Transverse colon (tissue), 4 donors: ENCODE results near the gene GALNT11. TPM values are rescaled to one million over a fixed set of nuclear protein-coding genes. Genes with fewer than 3 reads are reported as not detected.
"Not testable (repeated sequence)": the region's sequence is repeated elsewhere in the genome, so short reads cannot be mapped to it uniquely, and the experiment has no call there.

Experiments used
- DNase-seq: peaks from one replicate; pipeline ENCODE4 v3.0.0-alpha.2; 2019
- H3K27ac ChIP-seq, 4 donors: fragments of 200-600 bp; sonication (generic); 2 replicates each; pipeline ENCODE4 v1.5.1; 2016 to 2018; ENCODE audit warnings: inconsistent platforms in 4 of 4
- H3K27me3 ChIP-seq: fragments of 200-600 bp; sonication (generic); 2 replicates; pipeline ENCODE4 v1.5.1; 2017; ENCODE audit warnings: inconsistent platforms
- H3K36me3 ChIP-seq, 4 donors: fragments of 200-600 bp; sonication (generic); 2 replicates each; pipeline ENCODE4 v1.5.1; 2017 to 2019; ENCODE audit warnings: inconsistent platforms in 4 of 4
- H3K4me1 ChIP-seq, 4 donors: fragments of 200-600 bp; sonication (generic); 2 replicates each; pipeline ENCODE4 v1.5.1; 2017 to 2020; ENCODE audit warnings: inconsistent platforms in 4 of 4
- H3K4me3 ChIP-seq, 4 donors: fragments of 200-600 bp; sonication (generic); 1 replicate in 1 of 4; 2 replicates in 3 of 4; pipeline versions ENCODE4 v1.5.1 to v1.6.1; 2017 to 2019; ENCODE audit warnings: inconsistent platforms in 4 of 4
- H3K9me3 ChIP-seq, 2 donors: fragments of 200-600 bp; sonication (generic); 2 replicates each; pipeline ENCODE4 v1.5.1; 2017 to 2019; ENCODE audit warnings: inconsistent platforms in 2 of 2
- EP300 ChIP-seq: sonication (generic); formaldehyde crosslinking; IDR thresholded peaks from one replicate; pipeline ENCODE4 v1.6.1; 2017; ENCODE audit warnings: antibody characterized with exemption, low read depth
- POLR2A ChIP-seq: fragments of 450-650 bp; IDR thresholded peaks from one replicate; pipeline ENCODE4 v1.6.1; 2016; ENCODE audit warnings: antibody characterized with exemption, mild to moderate bottlenecking, moderate library complexity
- POLR2AphosphoS5 ChIP-seq, 3 donors: sonication (generic); formaldehyde crosslinking; IDR thresholded peaks; one replicate each; pipeline ENCODE4 v1.6.1; 2016; ENCODE audit warnings: antibody characterized with exemption in 3 of 3
- WGBS, 2 donors: methylation state at CpG; one replicate each; pipeline ENCODE4 v1.1.5; 2018; ENCODE audit warnings: low coverage in 1 of 2; 5-methylcytosine and 5-hydroxymethylcytosine counted together
- in situ Hi-C, 4 donors: fragments of 200-750 bp; cut with MboI; loops; one replicate each; pipeline versions ENCODE4 v1.15.0 to v1.15.1; 2017; ENCODE audit warnings: low sequenced_read_pairs in 3 of 4, low pct_ligation_motif_present in 1 of 4, low pct_unique_long_range_greater_than_20kb in 1 of 4
- intact Hi-C: fragments of 100-400 bp; cut with DNase I; formaldehyde crosslinking; loops from one replicate; pipeline ENCODE4 v1.15.1; 2023; ENCODE audit warnings: low total_unique reads
- total RNA-seq, 4 donors: library from RNA; depleted of rRNA; stranded (reverse); fragments of >200 nt; gene quantifications; one replicate each; pipeline ENCODE4 v1.1.0, GENCODE V29; 2016
- TF ChIP-seq, protein P1 (sequence below), 5 experiments: fragments of 200-600 bp in 3 of 5; fragments of 450-650 bp in 2 of 5; sonication (generic) in 3 of 5; IDR thresholded peaks; 1 replicate in 2 of 5; 2 replicates in 3 of 5; pipeline ENCODE4 v1.5.1; 2016 to 2017; ENCODE audit warnings: antibody characterized with exemption in 5 of 5, inconsistent platforms in 3 of 5, mild to moderate bottlenecking in 2 of 5, moderate library complexity in 1 of 5

The GALNT11 gene
- total RNA-seq, 4 donors from 2014 or later = 14.7 to 36.2 (median 24.0) TPM

DNA sequence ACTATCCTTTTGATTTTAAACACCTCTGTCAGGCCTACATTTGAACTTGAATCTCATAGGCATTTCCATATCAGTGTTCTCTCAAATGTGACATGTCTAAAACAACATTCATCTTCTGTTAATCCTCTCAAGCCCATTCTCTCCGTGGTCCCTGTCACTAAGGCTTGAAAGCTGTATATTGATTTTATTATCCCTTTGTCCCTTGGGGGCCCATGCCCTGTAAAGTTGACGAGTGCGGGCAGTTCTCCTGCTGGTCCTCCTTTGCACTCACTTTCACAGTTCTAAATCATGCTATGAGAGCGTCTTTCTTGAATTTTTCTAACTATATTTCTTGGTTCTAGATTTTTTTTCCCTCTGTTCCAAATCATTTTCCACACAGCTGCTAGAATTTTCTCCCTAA is 27.3 kb downstream of the GALNT11 start:
- TF ChIP-seq EP300 (no peak), POLR2AphosphoS5 (IDR thresholded peaks at IDR 0.05) (no peak), POLR2A (no peak)
- TF ChIP-seq, protein P1, sequence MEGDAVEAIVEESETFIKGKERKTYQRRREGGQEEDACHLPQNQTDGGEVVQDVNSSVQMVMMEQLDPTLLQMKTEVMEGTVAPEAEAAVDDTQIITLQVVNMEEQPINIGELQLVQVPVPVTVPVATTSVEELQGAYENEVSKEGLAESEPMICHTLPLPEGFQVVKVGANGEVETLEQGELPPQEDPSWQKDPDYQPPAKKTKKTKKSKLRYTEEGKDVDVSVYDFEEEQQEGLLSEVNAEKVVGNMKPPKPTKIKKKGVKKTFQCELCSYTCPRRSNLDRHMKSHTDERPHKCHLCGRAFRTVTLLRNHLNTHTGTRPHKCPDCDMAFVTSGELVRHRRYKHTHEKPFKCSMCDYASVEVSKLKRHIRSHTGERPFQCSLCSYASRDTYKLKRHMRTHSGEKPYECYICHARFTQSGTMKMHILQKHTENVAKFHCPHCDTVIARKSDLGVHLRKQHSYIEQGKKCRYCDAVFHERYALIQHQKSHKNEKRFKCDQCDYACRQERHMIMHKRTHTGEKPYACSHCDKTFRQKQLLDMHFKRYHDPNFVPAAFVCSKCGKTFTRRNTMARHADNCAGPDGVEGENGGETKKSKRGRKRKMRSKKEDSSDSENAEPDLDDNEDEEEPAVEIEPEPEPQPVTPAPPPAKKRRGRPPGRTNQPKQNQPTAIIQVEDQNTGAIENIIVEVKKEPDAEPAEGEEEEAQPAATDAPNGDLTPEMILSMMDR (IDR thresholded peaks at IDR 0.05) = no peak
- Histone ChIP-seq H3K27me3 (no peaks in the 10 kb centered on the region), H3K27ac (no peak overlapping the region), H3K36me3 (no peaks in the 10 kb centered on the region), H3K4me3 (no peak overlapping the region), H3K4me1 (peaks cover 0 to 4% (median 0%) of the 10 kb centered on the region in 4 donors), H3K9me3 (no peaks in the 10 kb centered on the region)
- in situ Hi-C loops (no loop called here), intact Hi-C loops (no loop called here)
- no peak for DNase-seq
- 78 to 91% methylated on average over 4 of the region's 4 CpGs for WGBS, 2 donors

DNA sequence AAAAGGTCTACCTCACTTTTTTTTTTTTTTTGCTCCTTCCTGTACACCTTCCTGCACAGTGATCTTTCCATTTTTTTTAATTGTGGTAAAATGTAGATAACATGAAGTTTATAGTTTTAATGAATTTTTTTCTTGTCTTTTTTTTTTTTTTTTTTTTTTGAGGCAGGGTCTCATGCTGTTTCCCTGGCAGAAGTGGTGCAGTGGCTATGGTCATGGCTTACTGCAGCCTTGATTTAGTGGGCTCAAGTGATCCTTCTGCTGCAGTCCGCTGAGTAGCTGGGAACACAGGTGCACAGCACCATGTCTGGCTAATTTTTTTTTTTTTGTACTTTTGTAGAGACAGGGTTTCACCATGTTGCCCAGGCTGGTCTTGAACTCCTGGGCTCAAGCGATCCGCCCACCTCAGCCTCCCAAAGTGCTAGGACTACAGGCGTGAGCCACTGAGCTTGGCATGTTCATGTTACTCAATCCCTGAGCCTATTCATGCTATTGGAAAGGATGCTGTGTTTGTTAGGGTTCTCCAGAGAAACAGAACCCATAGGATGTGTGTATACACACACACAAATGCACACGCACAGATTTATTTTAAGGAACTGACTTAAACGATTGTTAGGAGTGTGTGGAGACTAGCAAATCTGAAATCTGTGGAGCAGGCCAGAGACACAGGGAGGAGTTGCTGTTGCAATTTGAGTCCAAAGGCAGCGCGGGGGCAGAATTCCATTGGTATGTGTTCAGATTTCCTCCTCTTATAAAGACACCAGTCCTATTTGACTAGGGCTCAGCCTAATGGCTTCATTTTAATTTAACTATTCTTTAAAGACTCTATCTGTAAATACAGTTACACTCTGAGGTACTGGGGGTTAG is 29.1 kb downstream of the GALNT11 start:
- Histone ChIP-seq H3K4me3 (no peak overlapping the region), H3K9me3 (no peaks in the 10 kb centered on the region), H3K27ac (no peak overlapping the region), H3K27me3 (no peaks in the 10 kb centered on the region), H3K4me1 (peaks cover 0 to 4% (median 0%) of the 10 kb centered on the region in 4 donors), H3K36me3 (no peaks in the 10 kb centered on the region)
- intact Hi-C loops = no loop called here
- DNase-seq = no peak
- in situ Hi-C loops = no loop called here
- WGBS, 2 donors = 77 to 85% methylated on average over 5 to 8 of the region's 8 CpGs
- TF ChIP-seq, protein P1 (IDR thresholded peaks at IDR 0.05) = no peak
- TF ChIP-seq POLR2AphosphoS5 (IDR thresholded peaks at IDR 0.05) = no peak
- no peak for TF ChIP-seq POLR2A
- TF ChIP-seq EP300 = no peak

DNA sequence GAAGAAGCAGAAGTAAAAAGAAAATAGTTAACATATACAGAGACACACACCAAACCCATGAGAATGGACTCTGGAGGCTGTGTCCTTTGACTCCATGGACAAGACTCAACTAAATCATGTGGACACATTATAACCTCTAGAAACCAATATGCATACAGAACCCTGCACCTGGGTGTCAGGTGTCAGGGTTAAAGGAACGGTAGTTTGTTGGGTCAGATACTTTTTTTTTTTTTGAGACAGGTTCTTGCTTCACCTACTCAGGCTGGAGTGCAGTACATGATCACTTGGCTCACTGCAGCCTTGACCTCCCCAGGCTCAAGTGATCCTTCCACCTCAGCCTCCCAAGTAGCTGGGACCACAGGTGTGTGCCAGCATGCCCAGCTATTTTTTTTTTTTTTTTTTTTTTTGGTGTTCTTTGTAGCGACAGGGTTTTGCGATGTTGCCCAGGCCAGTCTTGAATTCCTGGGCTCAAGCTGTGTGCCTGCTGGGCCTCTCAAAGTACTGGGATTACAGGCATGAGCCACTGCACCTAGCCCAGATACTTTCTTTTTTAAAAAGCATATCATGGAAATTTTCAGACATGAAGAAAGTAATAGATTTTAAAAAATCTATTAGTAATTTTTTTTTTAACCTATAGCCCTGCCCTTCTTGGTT is 31.3 kb downstream of the GALNT11 start:
- 84% methylated on average over 3 of the region's 3 CpGs; no CpG with 5 or more reads in 1 of the 2 donors for WGBS, 2 donors

DNA sequence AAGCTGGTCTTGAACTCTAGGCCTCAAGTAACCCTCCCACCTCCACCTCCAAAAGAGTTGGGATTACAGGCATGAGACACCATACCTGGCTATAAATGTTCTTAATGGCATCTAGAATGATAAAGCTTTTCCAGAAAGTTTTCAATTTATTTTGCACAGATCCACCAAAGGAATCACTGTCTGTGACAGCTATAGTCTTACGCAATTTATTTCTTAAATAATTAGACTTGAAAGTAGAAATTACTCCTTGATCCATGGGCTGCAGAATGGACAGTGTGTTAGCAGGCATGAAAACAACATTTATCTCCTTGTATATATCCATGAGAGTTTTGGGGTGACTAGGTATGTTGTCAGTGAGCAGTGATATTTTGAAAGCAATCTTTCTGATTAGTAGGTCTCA is 33.8 kb downstream of the GALNT11 start:
- no peak overlapping the region for H3K4me3 ChIP-seq
- H3K27ac ChIP-seq = no peak overlapping the region
- H3K4me1 ChIP-seq = no peaks in the 10 kb centered on the region
- in situ Hi-C loops = no loop called here
- H3K9me3 ChIP-seq = no peaks in the 10 kb centered on the region
- H3K36me3 ChIP-seq = no peaks in the 10 kb centered on the region
- H3K27me3 ChIP-seq = no peaks in the 10 kb centered on the region
- TF ChIP-seq EP300 = no peak
- TF ChIP-seq POLR2A = no peak
- no peak for TF ChIP-seq POLR2AphosphoS5 (IDR thresholded peaks at IDR 0.05)
- 89 to 97% methylated on average over 1 of the region's 1 CpG for WGBS, 2 donors
- DNase-seq = no peak
- intact Hi-C loops = no loop called here

More for the DNA sequence above, 31.3 kb downstream of the GALNT11 start:
- H3K4me1 ChIP-seq = no peaks in the 10 kb centered on the region
- intact Hi-C loops = no loop called here
- no peaks in the 10 kb centered on the region for H3K9me3 ChIP-seq
- H3K4me3 ChIP-seq = no peak overlapping the region
- no peaks in the 10 kb centered on the region for H3K36me3 ChIP-seq
- DNase-seq = no peak
- in situ Hi-C loops = no loop called here
- no peaks in the 10 kb centered on the region for H3K27me3 ChIP-seq
- TF ChIP-seq, protein P1 (IDR thresholded peaks at IDR 0.05) = no peak
- no peak for TF ChIP-seq POLR2AphosphoS5 (IDR thresholded peaks at IDR 0.05)
- no peak overlapping the region for H3K27ac ChIP-seq

DNA sequence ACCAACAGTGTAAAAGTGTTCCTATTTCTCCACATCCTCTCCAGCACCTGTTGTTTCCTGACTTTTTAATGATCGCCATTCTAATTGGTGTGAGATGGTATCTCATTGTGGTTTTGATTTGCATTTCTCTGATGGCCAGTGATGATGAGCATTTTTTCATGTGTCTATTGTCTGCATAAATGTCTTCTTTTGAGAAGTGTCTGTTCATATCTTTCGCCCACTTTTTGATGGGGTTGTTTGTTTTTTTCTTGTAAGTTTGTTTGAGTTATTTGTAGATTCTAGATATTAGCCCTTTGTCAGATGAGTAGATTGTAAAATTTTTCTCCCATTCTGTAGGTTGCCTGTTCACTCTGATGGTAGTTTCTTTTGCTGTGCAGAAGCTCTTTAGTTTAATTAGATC is 35.6 kb downstream of the GALNT11 start:
- H3K27me3 ChIP-seq, H3K4me3 ChIP-seq, intact Hi-C loops, in situ Hi-C loops, DNase-seq, H3K4me1 ChIP-seq, H3K36me3 ChIP-seq, H3K9me3 ChIP-seq, H3K27ac ChIP-seq: not testable (repeated sequence)
- WGBS, 2 donors = 100% methylated on average over 2 of the region's 2 CpGs; no CpG with 5 or more reads in 1 of the 2 donors

DNA sequence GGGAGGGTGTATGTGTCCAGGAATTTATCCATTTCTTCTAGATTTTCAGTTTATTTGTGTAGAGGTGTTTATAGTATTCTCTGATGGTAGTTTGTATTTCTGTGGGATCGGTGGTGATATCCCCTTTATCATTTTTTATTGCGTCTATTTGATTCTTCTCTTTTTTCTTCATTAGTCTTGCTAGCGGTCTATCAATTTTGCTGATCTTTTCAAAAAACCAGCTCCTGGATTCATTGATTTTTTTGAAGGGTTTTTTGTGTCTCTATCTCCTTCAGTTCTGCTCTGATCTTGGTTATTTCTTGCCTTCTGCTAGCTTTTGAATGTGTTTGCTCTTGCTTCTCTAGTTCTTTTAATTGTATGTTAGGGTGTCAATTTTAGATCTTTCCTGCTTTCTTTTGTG is 37.7 kb downstream of the GALNT11 start:
- H3K9me3 ChIP-seq, intact Hi-C loops, in situ Hi-C loops, H3K4me3 ChIP-seq, DNase-seq, H3K27ac ChIP-seq, H3K27me3 ChIP-seq, H3K36me3 ChIP-seq, H3K4me1 ChIP-seq: not testable (repeated sequence)
- 93% methylated on average over 3 of the region's 3 CpGs for WGBS, 2 donors

DNA sequence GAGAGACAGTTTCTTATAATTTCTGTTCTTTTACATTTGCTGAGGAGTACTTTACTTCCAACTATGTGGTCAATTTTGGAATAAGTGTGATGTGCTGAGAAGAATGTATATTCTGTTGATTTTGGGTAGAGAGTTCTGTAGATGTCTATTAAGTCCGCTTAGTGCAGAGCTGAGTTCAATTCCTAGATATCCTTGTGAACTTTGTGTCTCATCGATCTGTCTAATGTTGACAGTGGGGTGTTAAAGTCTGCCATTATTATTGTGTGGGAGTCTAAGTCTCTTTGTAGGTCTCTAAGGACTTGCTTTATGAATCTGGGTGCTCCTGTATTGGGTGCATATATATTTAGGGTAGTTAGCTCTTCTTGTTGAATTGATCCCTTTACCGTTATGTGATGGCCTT is 38.3 kb downstream of the GALNT11 start:
- DNase-seq, H3K27ac ChIP-seq, H3K4me3 ChIP-seq, intact Hi-C loops, H3K27me3 ChIP-seq, in situ Hi-C loops, H3K9me3 ChIP-seq, H3K36me3 ChIP-seq, H3K4me1 ChIP-seq: not testable (repeated sequence)
- WGBS, 2 donors = 97 to 100% methylated on average over 2 to 3 of the region's 3 CpGs
